HCT116 (cell line): Measurements from ENCODE around the gene AQP1. TPM values are rescaled to one million over a fixed set of nuclear protein-coding genes. Genes with fewer than 3 reads are reported as not detected.

ENCODE experiments used
- ATAC-seq: fragments of 200-7000 bp; cut with Tn5 transposase; 2 replicates; pipeline ENCODE4 v1.9.1; 2020; ENCODE audit warnings: mild to moderate bottlenecking, moderate library complexity
- BruUV-seq: library from RNA; stranded (reverse); fragments of 400-500 nt; replicated peaks from 2 replicates; lab custom pipeline; 2021; lab: Mats Ljungman, UMichigan
- CTCF ChIA-PET: fragments of 300-600 bp; sonication (Branson Sonifier 250); formaldehyde crosslinking; loops from one replicate; lab custom pipeline; 2021; ENCODE audit warnings: antibody characterized with exemption; lab: Charles Lee
- POLR2A ChIA-PET: fragments of 300-600, 350-600 bp; sonication (Branson Sonifier 250); formaldehyde crosslinking; loops from one replicate; lab custom pipeline; 2021; ENCODE audit warnings: antibody characterized with exemption; lab: Charles Lee
- RAD21 ChIA-PET, 2 experiments: fragments of 300-600 bp; sonication (Branson Sonifier 250); formaldehyde crosslinking; loops; one replicate each; lab custom pipeline; 2023; ENCODE audit warnings: low total read pairs in 2 of 2; ENCODE audit not compliant: uncharacterized antibody in 2 of 2, unreplicated experiment in 2 of 2, low non-redundant PET in 1 of 2; lab: Charles Lee
- DNase-seq: peaks from one replicate; pipeline ENCODE4 v3.0.0-alpha.2; 2010; ENCODE audit warnings: low read depth, low spot score
- H2AFZ ChIP-seq: fragments of 200-600 bp; shearing (Covaris generic), sonication (generic); 2 replicates; pipeline ENCODE4 v1.6.1; 2017; ENCODE audit warnings: low read depth, mixed run types, mixed read lengths, antibody characterized with exemption, low read length; ENCODE audit not compliant: poor library complexity, severe bottlenecking
- H3K27ac ChIP-seq: 2 replicates; pipeline ENCODE4 v1.5.1; 2012; ENCODE audit warnings: low read depth, low read length
- H3K27me3 ChIP-seq: fragments of 200-600 bp; sonication (generic); 2 replicates; pipeline ENCODE4 v1.6.1; 2016; ENCODE audit warnings: mixed run types, low read length, mixed read lengths; ENCODE audit not compliant: insufficient read depth
- H3K36me3 ChIP-seq, 2 experiments: fragments of 200-500 bp in 1 of 2; fragments of 200-600 bp in 1 of 2; sonication (Bioruptor generic) in 1 of 2; sonication (generic) in 1 of 2; 2 replicates each; pipeline versions ENCODE4 v1.5.1 to v1.6.1; 2014 to 2016; ENCODE audit warnings: low read length in 2 of 2, inconsistent platforms in 1 of 2, mixed read lengths in 1 of 2, mixed run types in 1 of 2; ENCODE audit not compliant: insufficient read depth in 2 of 2, control insufficient read depth in 1 of 2
- H3K4me1 ChIP-seq, 2 experiments: fragments of 200-600 bp in 1 of 2; sonication (generic) in 1 of 2; 2 replicates each; pipeline versions ENCODE4 v1.5.1 to v1.6.1; 2012 to 2017; ENCODE audit warnings: low read length in 2 of 2, inconsistent platforms in 1 of 2, mild to moderate bottlenecking in 1 of 2, mixed read lengths in 1 of 2, mixed run types in 1 of 2, moderate library complexity in 1 of 2; ENCODE audit not compliant: insufficient read depth in 2 of 2, control insufficient read depth in 1 of 2
- H3K4me2 ChIP-seq: fragments of 200-600 bp; sonication (generic); 2 replicates; pipeline ENCODE4 v1.6.1; 2017; ENCODE audit warnings: mixed run types, low read length, mixed read lengths
- H3K4me3 ChIP-seq, 2 experiments: fragments of 200-600 bp in 1 of 2; sonication (generic) in 1 of 2; replicated peaks in 1 of 2; 2 replicates each; pipeline ENCODE4 v1.5.1; 2011 to 2016; ENCODE audit warnings: low read length in 2 of 2, control low read depth in 1 of 2, low read depth in 1 of 2, mild to moderate bottlenecking in 1 of 2, mixed read lengths in 1 of 2, mixed run types in 1 of 2
- H3K79me2 ChIP-seq: fragments of 200-600 bp; sonication (generic); 2 replicates; pipeline ENCODE4 v1.6.1; 2017; ENCODE audit warnings: mild to moderate bottlenecking, mixed run types, low read length, moderate library complexity, mixed read lengths; ENCODE audit not compliant: insufficient read depth
- H3K9ac ChIP-seq: fragments of 200-600 bp; sonication (generic); 2 replicates; pipeline ENCODE4 v1.6.1; 2016; ENCODE audit warnings: low read length, mixed read lengths
- H3K9me2 ChIP-seq: fragments of 200-600 bp; sonication (generic), shearing (Covaris generic); 2 replicates; pipeline ENCODE4 v1.6.1; 2017; ENCODE audit warnings: mixed run types, mild to moderate bottlenecking, moderate library complexity; ENCODE audit not compliant: insufficient read depth
- H3K9me3 ChIP-seq, 2 experiments: fragments of 200-500 bp in 1 of 2; fragments of 200-600 bp in 1 of 2; sonication (Bioruptor generic) in 1 of 2; sonication (generic) in 1 of 2; 2 replicates each; pipeline ENCODE4 v1.6.1; 2014 to 2017; ENCODE audit warnings: low read length in 2 of 2, mixed read lengths in 2 of 2, inconsistent platforms in 1 of 2, low read depth in 1 of 2, mild to moderate bottlenecking in 1 of 2, mixed run types in 1 of 2, moderate library complexity in 1 of 2; ENCODE audit not compliant: control insufficient read depth in 1 of 2, insufficient read depth in 1 of 2
- H4K20me1 ChIP-seq: fragments of 200-600 bp; sonication (generic), shearing (Covaris generic); 2 replicates; pipeline ENCODE4 v1.6.1; 2017; ENCODE audit warnings: mixed run types, mild to moderate bottlenecking, moderate library complexity; ENCODE audit not compliant: insufficient read depth
- ATF3 ChIP-seq: IDR thresholded peaks from 2 replicates; pipeline ENCODE4 v1.6.1; 2012
- CBX3 ChIP-seq: IDR thresholded peaks from 2 replicates; pipeline ENCODE4 v1.6.1; 2012; ENCODE audit warnings: low read depth
- CTCF ChIP-seq, 3 experiments: fragments of 200-600 bp in 1 of 3; sonication (generic) in 1 of 3; IDR thresholded peaks in 2 of 3; conservative IDR thresholded peaks in 1 of 3; 2 replicates each; pipeline ENCODE4 v1.5.1; 2012 to 2017; ENCODE audit warnings: low read depth in 2 of 3, low read length in 2 of 3, antibody characterized with exemption in 1 of 3, borderline replicate concordance in 1 of 3, control low read depth in 1 of 3, mild to moderate bottlenecking in 1 of 3, mixed read lengths in 1 of 3, mixed run types in 1 of 3, moderate library complexity in 1 of 3; ENCODE audit not compliant: insufficient read depth in 1 of 3
- EGR1 ChIP-seq: IDR thresholded peaks from 2 replicates; pipeline ENCODE4 v1.6.1; 2012; ENCODE audit warnings: low read depth
- EZH2 ChIP-seq: fragments of 200-600 bp; sonication (generic); IDR thresholded peaks from 2 replicates; pipeline ENCODE4 v1.6.1; 2017; ENCODE audit warnings: antibody characterized with exemption, mixed run types
- FOSL1 ChIP-seq: IDR thresholded peaks from 2 replicates; pipeline ENCODE4 v1.6.1; 2012; ENCODE audit warnings: low read depth
- JUND ChIP-seq: IDR thresholded peaks from 2 replicates; pipeline ENCODE4 v1.6.1; 2012
- MAX ChIP-seq: IDR thresholded peaks from 2 replicates; pipeline ENCODE4 v1.6.1; 2012
- POLR2AphosphoS5 ChIP-seq: IDR thresholded peaks from 2 replicates; pipeline ENCODE4 v1.6.1; 2011; ENCODE audit warnings: mild to moderate bottlenecking, low read depth, low read length, moderate library complexity
- REST ChIP-seq: IDR thresholded peaks from 2 replicates; pipeline ENCODE4 v1.6.1; 2012; ENCODE audit warnings: low read depth
- SIN3A ChIP-seq: IDR thresholded peaks from 2 replicates; pipeline ENCODE4 v1.6.1; 2012; ENCODE audit warnings: low read depth
- SP1 ChIP-seq: IDR thresholded peaks from 2 replicates; pipeline ENCODE4 v1.6.1; 2012; ENCODE audit warnings: low read depth
- SRF ChIP-seq: IDR thresholded peaks from 2 replicates; pipeline ENCODE4 v1.6.1; 2012; ENCODE audit warnings: low read depth
- TCF7L2 ChIP-seq: IDR thresholded peaks from 2 replicates; pipeline ENCODE4 v1.7.0; 2011; ENCODE audit warnings: borderline replicate concordance, inconsistent platforms; ENCODE audit not compliant: insufficient read depth, insufficient read length; ENCODE audit errors: extremely low read depth
- ZFX ChIP-seq: fragments of 450-650 bp; IDR thresholded peaks from 2 replicates; pipeline ENCODE4 v1.6.1; 2017
- ZNF274 ChIP-seq: fragments of 200-500 bp; sonication (Bioruptor generic); IDR thresholded peaks from 2 replicates; pipeline ENCODE4 v1.6.1; 2014; ENCODE audit warnings: mild to moderate bottlenecking, low read depth, low read length, inconsistent platforms
- intact Hi-C: fragments of 100-400 bp; cut with micrococcal nuclease; formaldehyde crosslinking; loops from 2 replicates; pipeline ENCODE4 v1.10.0; 2022
- total RNA-seq: library from RNA; stranded (reverse); gene quantifications from one replicate; pipeline ENCODE4 v1.2.1, GENCODE V29; 2021; ENCODE audit not compliant: unreplicated experiment

The AQP1 gene
- total RNA-seq, 1 experiment from 2014 or later, result 2.0 TPM

DNA sequence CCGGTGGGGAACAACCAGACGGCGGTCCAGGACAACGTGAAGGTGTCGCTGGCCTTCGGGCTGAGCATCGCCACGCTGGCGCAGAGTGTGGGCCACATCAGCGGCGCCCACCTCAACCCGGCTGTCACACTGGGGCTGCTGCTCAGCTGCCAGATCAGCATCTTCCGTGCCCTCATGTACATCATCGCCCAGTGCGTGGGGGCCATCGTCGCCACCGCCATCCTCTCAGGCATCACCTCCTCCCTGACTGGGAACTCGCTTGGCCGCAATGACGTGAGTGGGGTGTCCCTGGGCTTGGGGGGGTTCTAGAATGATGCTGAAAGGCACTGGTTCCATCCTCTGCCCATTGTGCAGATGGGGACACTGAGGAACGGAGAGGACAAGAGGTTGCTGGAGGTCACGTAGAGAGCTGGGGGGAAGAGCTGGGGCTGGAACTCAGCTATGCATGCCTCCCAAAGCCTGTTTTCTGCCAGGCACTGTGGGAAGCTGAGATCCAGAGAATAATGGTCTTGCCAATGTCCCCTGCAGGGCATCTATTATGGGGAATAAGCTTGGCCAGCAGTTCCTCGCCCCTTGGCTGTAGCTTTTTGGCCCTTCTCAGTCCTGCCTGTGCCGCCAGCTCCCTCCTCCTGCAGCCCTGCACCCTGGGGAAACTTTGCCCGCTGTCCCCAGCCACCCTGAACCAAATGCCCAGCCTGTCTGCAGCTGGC, 523 bp downstream of the AQP1 start:
- H4K20me1 ChIP-seq, result no peaks in the 10 kb centered on the region
- H3K9me3 ChIP-seq, result no peaks in the 10 kb centered on the region
- intact Hi-C loops, result no loop called here
- no peaks in the 10 kb centered on the region for H3K79me2 ChIP-seq
- H3K9me2 ChIP-seq, result no peaks in the 10 kb centered on the region
- no peaks in the 10 kb centered on the region for H3K36me3 ChIP-seq
- TF ChIP-seq TCF7L2 (no peak), REST (no peak), POLR2AphosphoS5 (no peak), MAX (no peak), SIN3A (no peak), CTCF (IDR thresholded peaks at IDR 0.05 in 2 of 3, conservative IDR thresholded peaks at IDR 0.05 in 1 of 3; ENCODE audit: borderline replicate concordance in 1 of 3, insufficient read depth in 1 of 3, low read depth in 2 of 3, low read length in 2 of 3) (no peak), SRF (no peak), ZFX (no peak), EGR1 (no peak), CBX3 (no peak), EZH2 (no peak), JUND (no peak), ZNF274 (no peak), ATF3 (no peak), FOSL1 (no peak), SP1 (no peak)
- TF ChIP-seq, all 23 proteins: peak for 0
- ChIA-PET CTCF (no interaction called here), RAD21 (no interaction called here), POLR2A (no interaction called here)
- no peak overlapping the region for H3K9ac ChIP-seq
- no TSS peak for BruUV-seq
- DNase-seq (no peak), ATAC-seq (no peak)
- H3K4me1 ChIP-seq, result peaks cover 10 to 21% of the 10 kb centered on the region in 2 experiments
- no peaks in the 10 kb centered on the region for H3K27me3 ChIP-seq
- no peak overlapping the region for H3K4me2 ChIP-seq
- H3K4me3 ChIP-seq, result no peak overlapping the region
- no peak overlapping the region for H3K27ac ChIP-seq
- H2AFZ ChIP-seq, result no peak overlapping the region
